Vagina (tissue), 2 donors: ENCODE data around the gene MVD.

Experiments used
- POLR2A ChIP-seq, 2 donors: fragments of 450-650 bp; IDR thresholded peaks; one replicate each; pipeline ENCODE4 v1.6.1; 2017; ENCODE audit warnings: antibody characterized with exemption in 2 of 2, mild to moderate bottlenecking in 2 of 2, moderate library complexity in 2 of 2
- TF ChIP-seq, protein P1 (sequence below), 3 experiments: fragments of 450-650 bp in 2 of 3; fragments of 200-600 bp in 1 of 3; sonication (generic) in 1 of 3; IDR thresholded peaks; one replicate each; pipeline ENCODE4 v1.5.1; 2017 to 2019; ENCODE audit warnings: antibody characterized with exemption in 3 of 3, mild to moderate bottlenecking in 2 of 3, moderate library complexity in 2 of 3

DNA sequence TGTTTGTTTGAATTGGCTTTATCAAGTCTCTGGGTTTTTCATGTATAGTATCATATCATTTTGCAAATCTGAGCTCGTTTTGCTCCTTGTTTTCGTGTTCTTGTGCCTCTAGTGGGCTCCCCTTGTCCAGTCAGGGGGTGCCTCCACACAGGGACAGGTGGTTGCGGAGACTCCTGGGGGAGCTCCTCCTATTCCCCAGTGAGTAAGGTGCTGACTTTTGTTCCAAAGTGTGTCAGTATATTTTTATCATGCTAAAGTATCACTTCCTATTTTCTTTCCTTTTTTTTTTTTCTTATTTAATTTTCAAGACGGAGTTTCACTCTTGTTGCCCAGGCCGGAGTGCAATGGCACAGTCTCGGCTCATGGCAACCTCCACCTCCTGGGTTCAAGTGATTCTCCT is 54.8 kb downstream of the MVD start:
- TF ChIP-seq POLR2A (IDR thresholded peaks at IDR 0.05): no peak
- TF ChIP-seq, protein P1, sequence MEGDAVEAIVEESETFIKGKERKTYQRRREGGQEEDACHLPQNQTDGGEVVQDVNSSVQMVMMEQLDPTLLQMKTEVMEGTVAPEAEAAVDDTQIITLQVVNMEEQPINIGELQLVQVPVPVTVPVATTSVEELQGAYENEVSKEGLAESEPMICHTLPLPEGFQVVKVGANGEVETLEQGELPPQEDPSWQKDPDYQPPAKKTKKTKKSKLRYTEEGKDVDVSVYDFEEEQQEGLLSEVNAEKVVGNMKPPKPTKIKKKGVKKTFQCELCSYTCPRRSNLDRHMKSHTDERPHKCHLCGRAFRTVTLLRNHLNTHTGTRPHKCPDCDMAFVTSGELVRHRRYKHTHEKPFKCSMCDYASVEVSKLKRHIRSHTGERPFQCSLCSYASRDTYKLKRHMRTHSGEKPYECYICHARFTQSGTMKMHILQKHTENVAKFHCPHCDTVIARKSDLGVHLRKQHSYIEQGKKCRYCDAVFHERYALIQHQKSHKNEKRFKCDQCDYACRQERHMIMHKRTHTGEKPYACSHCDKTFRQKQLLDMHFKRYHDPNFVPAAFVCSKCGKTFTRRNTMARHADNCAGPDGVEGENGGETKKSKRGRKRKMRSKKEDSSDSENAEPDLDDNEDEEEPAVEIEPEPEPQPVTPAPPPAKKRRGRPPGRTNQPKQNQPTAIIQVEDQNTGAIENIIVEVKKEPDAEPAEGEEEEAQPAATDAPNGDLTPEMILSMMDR (IDR thresholded peaks at IDR 0.05): no peak
